HG03575 (cell line): ENCODE measurements around the gene RABGAP1L.
"Not testable (repeated sequence)": the region's sequence is repeated elsewhere in the genome, so short reads cannot be mapped to it uniquely, and the experiment has no call there.

Experiments used
- ATAC-seq: cut with Tn5 transposase; IDR thresholded peaks from one replicate; pipeline ENCODE4 v1.9.1; 2021; ENCODE audit not compliant: unreplicated experiment, insufficient number of reproducible peaks, low FRiP score; ENCODE audit errors: extremely low read depth

RABGAP1L gene

DNA sequence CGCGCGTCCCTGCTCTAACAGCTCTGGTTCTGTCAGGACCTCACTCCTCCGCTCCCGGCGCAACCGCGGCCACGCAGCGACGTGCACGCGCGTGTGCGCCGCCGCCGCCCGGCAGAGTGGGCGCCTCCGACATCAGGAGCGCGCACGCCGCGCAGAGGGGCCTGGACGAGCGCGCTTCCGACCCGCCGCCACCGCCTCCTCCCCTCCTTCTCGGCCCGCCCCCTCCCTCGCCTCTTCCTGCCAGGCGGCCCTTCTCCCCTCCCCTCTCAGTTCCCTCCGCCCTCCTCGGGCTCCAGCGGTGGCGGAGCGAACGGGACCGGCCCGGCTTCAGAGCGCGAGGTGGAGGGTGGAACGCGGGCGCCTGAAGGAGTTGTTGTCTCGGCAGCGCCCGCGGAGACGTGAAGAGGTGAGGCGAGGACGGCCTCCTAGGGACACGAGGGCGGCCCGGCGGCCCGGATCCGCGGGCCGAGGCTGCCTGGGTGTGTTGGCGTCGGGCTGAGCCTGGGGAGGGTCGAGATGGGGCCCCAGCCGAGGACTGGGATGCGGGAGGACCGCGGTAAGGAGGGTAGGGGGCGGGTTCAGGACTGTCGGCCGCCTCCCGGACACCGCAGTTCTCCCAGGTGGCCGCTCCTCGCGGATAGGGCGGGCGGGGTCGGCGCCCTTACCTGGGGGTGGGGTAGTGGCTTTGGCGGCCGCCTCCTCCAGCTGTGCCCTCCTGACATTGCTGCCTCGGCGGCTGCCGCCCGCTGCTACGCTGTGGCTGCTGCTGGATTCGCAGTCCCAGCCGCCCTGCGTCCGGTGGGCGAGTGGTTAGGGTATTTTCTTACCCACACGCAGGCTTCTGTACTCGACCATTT, at the start of gene RABGAP1L:
TSS of gene RABGAP1L (plus strand) at position 269 of the 857 bp plus-strand sequence.
- no peak for ATAC-seq

DNA sequence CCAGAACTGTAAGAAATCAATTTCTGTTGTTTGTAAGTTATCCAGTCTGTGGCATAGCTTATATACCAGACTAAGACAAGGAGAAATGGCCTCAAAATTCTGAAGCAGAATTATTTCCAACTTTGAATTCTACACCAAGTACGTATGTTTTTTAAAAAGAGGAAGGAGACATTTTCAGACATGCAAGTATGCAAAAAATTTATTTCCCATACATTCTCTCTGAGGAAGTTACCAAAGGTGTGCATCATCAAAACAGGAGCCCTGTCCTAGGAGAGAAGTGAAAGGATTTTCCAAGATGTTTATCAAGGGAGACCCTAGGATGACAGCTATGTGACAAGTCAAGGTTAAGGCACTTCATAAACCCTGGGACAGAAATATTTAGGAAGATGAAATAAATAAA, 49.3 kb upstream of the RABGAP1L start:
- no peak for ATAC-seq

- ATAC-seq = no peak
These were observed 46.7 kb upstream of the RABGAP1L start for GRCh38 chr1:174112489-174113162.

DNA sequence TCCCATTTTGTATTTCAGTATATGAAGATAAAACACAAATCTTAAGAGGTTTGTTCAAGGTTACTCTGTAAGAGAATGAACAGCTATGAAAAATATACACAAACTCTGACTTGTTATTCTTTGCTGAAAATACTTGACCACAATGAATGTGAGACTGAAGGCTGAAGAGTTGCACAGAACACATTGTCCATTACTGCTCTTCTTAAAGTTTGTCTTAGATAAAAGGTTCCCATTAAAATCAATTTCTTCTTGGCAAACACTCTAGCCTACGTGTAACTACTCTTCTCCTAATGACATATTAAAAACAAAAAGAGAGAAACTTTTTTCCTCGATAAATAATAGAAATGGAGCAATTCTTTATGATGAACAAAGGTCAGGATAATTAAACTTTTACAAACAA, 45.2 kb upstream of the RABGAP1L start:
- no peak for ATAC-seq

- no peak for ATAC-seq
These were observed 44.4 kb upstream of the RABGAP1L start for GRCh38 chr1:174114788-174115448.

- no peak for ATAC-seq
These were observed 43.3 kb upstream of the RABGAP1L start for GRCh38 chr1:174116042-174116441.

DNA sequence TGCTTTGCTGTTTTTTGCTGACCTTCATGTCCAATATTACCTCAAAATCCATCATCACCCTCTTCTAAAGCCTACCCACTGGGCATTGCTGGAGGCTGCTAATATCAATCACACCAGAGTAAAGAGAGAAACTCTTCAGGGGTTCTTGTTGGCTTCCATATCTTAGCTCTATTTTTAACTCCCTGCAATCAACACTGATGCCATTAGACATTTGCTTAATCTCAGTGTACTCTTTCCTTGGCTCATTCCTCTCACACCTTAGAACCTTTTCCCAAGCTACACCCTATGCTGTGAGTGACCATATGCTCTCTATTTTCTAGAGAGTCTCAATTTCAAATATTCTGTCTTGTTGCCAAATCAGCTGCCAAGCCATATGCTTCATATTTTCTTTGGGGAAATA, 40.6 kb upstream of the RABGAP1L start:
- ATAC-seq = no peak

DNA sequence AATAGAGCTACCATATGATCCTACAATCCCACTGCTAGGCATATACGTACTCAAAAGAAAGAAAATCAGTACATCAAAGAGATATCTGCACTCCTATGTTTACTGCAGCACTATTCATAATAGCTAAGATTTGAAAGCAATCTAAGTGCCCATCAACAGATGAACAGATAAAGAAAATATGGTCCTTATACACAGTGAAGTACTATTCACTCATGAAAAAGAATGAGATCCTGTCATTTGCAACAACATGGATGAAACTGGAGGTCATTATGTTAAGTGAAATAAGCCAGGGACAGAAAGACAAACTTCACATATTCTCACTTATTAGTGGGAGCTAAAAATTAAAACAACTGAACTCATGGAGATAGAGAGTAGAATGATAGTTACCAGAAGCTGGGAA, 37.0 kb upstream of the RABGAP1L start:
- ATAC-seq = not testable (repeated sequence)

GRCh38 chr1:174123843-174124242, 35.5 kb upstream of the RABGAP1L start:
- no peak for ATAC-seq

DNA sequence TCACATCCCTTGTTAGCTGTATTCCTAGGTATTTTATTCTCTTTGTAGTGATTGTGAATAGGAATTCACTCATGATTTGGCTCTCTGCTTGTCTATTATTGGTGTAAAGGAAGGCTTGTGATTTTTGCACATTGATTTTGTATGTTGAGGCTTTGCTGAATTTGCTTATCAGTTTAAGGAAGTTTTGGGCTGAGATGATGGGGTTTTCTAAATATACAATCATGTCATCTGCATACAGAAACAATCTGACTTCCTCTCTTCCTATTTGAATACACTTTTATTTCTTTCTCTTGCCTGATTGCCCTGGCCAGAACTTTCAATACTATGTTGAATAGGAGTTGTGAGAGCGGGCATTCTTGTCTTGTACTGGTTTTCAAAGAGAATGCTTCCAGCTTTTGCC, 32.1 kb upstream of the RABGAP1L start:
- ATAC-seq = not testable (repeated sequence)

DNA sequence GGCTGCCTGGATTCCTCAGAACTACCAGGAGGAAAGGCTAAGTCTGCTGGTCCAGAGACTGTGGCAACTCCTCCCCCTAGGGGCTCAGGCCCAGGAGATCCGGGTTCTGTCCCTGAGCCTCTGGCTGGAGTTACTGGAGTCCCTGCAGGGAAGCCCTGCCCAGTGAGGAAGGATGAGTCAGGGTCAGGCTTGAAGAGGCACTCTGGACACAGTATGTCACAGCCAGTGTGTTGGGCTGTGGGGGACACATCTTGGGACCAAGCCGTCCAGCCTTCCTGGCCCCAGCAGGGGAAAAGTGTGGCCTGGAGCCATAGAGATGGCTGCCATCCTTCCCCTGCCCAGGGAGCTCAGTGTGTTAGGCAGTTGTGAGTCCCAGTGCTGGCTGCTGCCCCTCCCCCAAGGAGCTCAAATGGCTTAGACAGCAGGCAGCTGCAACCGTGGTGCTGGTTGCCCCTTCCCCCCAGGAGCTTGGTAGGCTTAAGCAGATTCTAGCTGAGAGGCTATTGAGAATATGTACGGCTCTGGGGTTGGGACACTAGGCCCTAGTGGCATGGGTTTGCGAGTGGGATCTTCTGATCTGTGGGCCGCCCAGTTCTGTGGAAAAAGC, 28.2 kb upstream of the RABGAP1L start:
- ATAC-seq = no peak

DNA sequence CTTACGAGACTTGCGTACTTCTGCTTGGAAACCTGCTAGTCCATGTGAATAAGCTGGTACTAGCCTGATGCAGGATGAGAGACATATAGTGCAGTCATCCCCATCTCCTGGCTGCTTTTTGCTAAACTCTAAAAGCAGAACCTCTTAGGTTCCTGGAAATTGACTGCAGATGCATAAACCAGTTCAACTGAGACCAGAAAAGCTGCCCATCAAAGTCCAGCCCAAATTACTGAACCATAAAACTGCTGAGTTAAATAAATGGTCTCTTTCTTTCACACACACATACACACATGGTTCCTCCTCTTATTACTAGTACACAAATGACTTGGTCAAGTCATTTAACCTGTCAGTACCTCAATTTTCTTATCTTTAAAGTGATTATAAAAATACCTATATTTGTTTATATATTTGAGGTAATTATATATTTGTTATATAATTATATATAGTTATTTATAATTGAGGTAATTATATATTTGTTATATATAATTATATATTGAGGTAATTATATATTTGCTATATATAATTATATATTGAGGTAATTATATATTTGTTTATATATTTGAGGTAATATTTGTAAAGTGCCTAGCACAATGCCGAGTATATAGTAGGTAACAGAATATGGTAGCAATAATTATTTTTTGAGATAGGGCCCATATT, 25.2 kb upstream of the RABGAP1L start:
- no peak for ATAC-seq

GRCh38 chr1:174135211-174135610, 24.1 kb upstream of the RABGAP1L start:
- ATAC-seq = no peak

DNA sequence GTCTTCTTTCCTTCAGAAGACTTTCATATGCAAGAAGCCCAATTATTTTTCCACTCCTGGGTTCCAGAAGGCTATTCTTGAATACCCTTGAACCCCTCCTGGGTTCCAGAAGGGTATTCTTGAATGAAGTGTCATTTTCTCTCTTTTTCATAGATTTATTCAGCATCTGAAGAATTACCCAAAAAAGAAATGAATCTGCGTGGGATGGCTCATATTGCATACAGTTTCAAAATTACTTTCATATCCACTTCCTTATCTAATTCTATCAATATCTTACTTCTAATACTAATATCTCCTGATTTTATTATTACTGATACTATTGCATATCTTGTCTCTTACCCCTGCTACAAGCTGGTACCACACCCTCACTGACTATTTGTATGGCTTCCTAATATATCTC, 22.6 kb upstream of the RABGAP1L start:
- ATAC-seq = no peak

GRCh38 chr1:174142836-174143235, 16.5 kb upstream of the RABGAP1L start:
- no peak for ATAC-seq

DNA sequence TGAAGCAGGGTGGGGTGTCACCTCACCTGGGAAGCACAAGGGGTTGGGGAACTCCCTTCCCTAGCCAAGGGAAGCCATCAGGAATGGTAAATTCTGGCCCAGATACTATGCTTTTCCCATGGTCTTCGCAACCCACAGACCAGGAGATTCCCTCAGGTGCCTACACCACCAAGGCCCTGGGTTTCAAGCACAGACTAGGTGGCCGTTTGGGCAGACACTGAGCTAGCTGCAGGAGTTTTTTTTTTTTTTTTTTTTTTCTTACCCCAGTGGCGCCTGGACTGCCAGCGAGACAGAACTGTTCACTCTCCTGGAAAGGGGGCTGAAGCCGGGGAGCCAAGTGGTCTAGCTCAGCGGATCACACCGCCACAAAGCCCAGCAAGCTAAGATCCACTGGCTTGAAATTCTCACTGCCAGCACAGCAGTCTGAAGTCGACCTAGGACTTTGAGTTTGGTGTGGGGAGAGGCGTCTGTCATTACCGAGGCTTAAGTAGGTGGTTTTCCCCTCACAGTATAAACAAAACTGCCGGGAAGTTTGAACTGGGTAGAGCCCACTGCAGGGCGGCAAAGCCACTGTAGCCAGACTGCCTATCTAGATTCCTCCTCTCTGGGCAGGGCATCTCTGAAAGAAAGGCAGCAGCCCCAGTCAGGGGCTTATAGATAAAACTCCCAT, 15.5 kb upstream of the RABGAP1L start:
- ATAC-seq = not testable (repeated sequence)

DNA sequence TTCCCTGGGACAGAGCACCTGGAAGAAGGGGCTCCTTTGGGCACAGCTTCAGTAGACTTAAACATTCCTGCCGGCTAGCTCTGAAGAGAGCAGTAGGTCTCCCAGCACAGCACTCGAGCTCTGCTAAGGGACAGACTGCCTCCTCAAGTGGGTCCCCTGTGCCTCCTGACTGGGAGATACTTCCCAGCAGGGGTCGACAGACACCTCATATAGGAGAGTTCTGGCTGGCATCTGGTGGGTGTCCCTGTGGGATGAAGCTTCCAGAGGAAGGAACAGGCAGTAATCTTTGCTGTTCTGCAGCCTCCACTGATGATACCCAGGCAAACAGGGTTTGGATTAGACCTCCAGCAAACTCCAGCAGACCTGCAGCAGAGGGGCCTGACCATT, 14.9 kb upstream of the RABGAP1L start:
- not testable (repeated sequence) for ATAC-seq

DNA sequence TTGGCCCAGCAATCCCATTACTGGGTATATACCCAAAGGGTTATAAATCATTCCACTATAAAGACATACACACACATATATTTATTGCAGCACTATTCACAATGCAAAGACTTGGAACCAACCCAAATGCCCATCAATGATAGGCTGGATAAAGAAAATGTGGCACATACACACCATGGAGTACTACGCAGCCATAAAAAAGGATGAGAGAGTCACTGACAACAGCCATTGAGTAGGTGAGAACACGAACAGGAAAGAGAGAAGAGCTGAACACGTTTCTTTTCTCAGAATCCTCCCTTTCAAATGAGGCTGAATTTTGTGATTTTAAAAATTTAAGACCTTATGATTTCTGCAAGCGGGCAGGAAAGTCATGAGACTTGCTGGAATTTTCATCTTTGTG, 10.1 kb upstream of the RABGAP1L start:
- ATAC-seq = no peak

- no peak for ATAC-seq
These were observed 8.8 kb upstream of the RABGAP1L start for GRCh38 chr1:174150499-174150898.
